Skeletal muscle satellite cell (primary cell): Measurements from ENCODE around the gene TBC1D30.
A peak's percentile ranks its signal among the peaks of the same experiment; 100 is the strongest.

Experiments used
- H3K27me3 ChIP-seq: 2 replicates; pipeline ENCODE4 v1.7.0; 2013; ENCODE audit warnings: low read length; ENCODE audit not compliant: control insufficient read depth, insufficient read depth
- H3K36me3 ChIP-seq: 2 replicates; pipeline ENCODE4 v1.7.0; 2013; ENCODE audit warnings: mild to moderate bottlenecking, control low read depth, low read length; ENCODE audit not compliant: insufficient read depth
- H3K4me1 ChIP-seq: 2 replicates; pipeline ENCODE4 v1.7.0; 2013; ENCODE audit warnings: low read length; ENCODE audit not compliant: control insufficient read depth, insufficient read depth
- H3K4me2 ChIP-seq: 2 replicates; pipeline ENCODE4 v1.7.0; 2013; ENCODE audit warnings: mild to moderate bottlenecking, low read length
- H3K4me3 ChIP-seq: 2 replicates; pipeline ENCODE4 v1.7.0; 2013; ENCODE audit warnings: low read length
- H3K9ac ChIP-seq: 2 replicates; pipeline ENCODE4 v1.7.0; 2013; ENCODE audit warnings: mild to moderate bottlenecking, low read depth, low read length, moderate library complexity
- H3K9me3 ChIP-seq: replicated peaks from 2 replicates; pipeline ENCODE4 v1.7.0; 2013; ENCODE audit warnings: mild to moderate bottlenecking, control low read depth, low read length

The TBC1D30 gene

GRCh38 chr12:64806593-64807460 lies 17.6 kb upstream of the TBC1D30 start:
- H3K9ac ChIP-seq: no peak overlapping the region
- H3K9me3 ChIP-seq: no peaks in the 10 kb centered on the region
- peaks cover 29% of the 10 kb centered on the region for H3K27me3 ChIP-seq
- no peak overlapping the region for H3K4me2 ChIP-seq
- no peak overlapping the region for H3K4me3 ChIP-seq
- H3K4me1 ChIP-seq: peaks cover 3% of the 10 kb centered on the region
- H3K36me3 ChIP-seq: no peaks in the 10 kb centered on the region

GRCh38 chr12:64808110-64808509 lies 16.3 kb upstream of the TBC1D30 start:
- H3K27me3 ChIP-seq: peaks cover 34% of the 10 kb centered on the region
- H3K4me2 ChIP-seq: no peak overlapping the region
- H3K4me1 ChIP-seq: no peaks in the 10 kb centered on the region
- no peak overlapping the region for H3K9ac ChIP-seq
- no peaks in the 10 kb centered on the region for H3K36me3 ChIP-seq
- no peak overlapping the region for H3K4me3 ChIP-seq
- no peaks in the 10 kb centered on the region for H3K9me3 ChIP-seq

DNA sequence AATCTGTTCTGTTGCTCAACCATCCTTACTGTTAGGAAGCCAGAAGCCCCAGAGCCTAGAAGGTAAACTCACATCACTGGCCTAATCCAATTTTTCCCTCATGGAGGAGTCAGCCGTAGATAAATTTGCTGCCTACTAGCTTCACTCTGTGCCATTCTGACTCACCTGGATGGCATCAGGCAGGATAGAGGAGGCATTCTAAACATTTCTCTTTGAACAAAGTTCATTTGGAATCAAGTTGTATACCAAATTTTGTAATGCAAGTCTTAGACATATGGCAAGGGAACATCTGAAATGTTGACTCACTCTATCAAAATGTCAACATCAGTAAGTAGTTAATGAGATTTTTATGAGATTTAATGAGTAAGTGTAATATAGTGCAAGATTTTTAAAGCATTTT lies 13.6 kb upstream of the TBC1D30 start:
- Histone ChIP-seq H3K4me3 (no peak overlapping the region), H3K4me2 (no peak overlapping the region), H3K9me3 (no peaks in the 10 kb centered on the region), H3K9ac (no peak overlapping the region), H3K36me3 (no peaks in the 10 kb centered on the region), H3K4me1 (no peaks in the 10 kb centered on the region), H3K27me3 (peaks cover 32% of the 10 kb centered on the region)

GRCh38 chr12:64813723-64814122 lies 10.7 kb upstream of the TBC1D30 start:
- Histone ChIP-seq H3K4me1 (peaks cover 7% of the 10 kb centered on the region), H3K27me3 (peaks cover 30% of the 10 kb centered on the region), H3K36me3 (no peaks in the 10 kb centered on the region), H3K4me2 (no peak overlapping the region), H3K9ac (no peak overlapping the region), H3K4me3 (no peak overlapping the region), H3K9me3 (no peaks in the 10 kb centered on the region)

DNA sequence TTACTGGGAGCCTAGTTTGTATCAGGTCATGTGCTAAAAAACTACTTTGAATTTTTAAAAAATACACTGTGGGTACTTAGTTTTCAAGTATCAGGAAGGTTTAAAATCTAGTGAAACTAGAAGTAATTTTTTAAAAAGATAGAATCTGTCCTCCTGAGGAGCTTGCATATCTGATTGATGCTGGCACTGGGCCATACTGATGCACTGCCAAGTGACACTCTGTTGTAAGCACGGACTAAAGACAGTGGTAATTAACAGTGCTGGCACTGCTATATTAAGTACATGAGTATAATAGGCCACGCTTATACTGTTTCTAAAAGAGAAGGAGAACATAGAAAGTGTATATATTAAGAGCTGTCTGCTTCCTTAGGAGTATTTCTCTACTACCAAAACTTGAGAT lies 10.0 kb upstream of the TBC1D30 start:
- Histone ChIP-seq H3K27me3 (peaks cover 30% of the 10 kb centered on the region), H3K9me3 (no peaks in the 10 kb centered on the region), H3K9ac (no peak overlapping the region), H3K36me3 (no peaks in the 10 kb centered on the region), H3K4me1 (peaks cover 7% of the 10 kb centered on the region), H3K4me3 (no peak overlapping the region), H3K4me2 (no peak overlapping the region)

DNA sequence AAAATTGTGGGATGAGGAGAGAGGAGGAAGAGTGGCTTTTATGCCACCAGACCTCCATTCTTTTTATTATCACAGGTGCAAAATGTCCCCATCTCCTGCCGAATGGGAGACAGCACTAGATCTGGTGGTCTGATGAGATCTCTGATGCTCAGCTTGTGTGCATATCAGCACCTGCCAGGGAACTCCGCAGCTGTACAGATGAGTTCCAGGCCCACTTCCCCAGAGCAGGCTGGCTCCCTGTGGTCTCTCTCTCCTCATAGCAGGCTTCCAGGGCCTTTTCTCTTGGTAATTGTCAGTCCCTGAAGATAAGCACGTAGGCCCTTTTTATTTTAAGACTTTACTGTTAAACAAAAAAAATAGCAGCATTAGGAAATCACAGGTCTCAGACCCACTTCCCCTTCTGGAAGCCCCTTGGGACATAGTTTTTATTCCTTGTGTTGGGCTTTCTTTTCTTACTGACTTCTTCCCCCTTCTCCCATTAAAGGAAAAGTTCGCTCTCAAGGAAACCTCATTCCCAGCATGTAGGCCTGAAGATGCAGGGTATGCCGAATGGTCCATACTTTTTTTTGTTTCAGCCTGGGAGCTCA lies 4.5 kb upstream of the TBC1D30 start:
- H3K4me1 ChIP-seq: peaks cover 15% of the 10 kb centered on the region
- no peak overlapping the region for H3K4me3 ChIP-seq
- H3K4me2 ChIP-seq: no peak overlapping the region
- H3K27me3 ChIP-seq: peaks cover 50% of the 10 kb centered on the region
- no peak overlapping the region for H3K9ac ChIP-seq
- H3K36me3 ChIP-seq: no peaks in the 10 kb centered on the region
- no peaks in the 10 kb centered on the region for H3K9me3 ChIP-seq

DNA sequence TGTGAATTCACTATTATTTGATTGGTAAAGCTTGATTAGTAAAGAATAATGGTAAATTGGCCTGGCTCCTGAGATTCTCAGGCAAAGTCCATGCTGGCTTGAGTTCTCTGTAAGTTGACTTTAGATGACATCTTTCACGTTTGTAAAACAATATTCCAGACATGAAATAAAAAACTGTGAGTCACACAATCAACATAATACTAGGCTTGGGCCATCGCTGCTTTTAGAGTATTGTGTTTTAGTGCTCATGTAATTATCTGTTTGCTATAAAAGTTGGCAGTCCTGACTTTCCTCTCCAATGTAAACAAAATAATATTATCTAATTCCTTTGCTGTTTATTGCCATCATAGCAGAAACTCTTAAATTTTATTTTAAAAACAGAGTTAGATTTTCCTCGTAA lies 3.9 kb upstream of the TBC1D30 start:
- Histone ChIP-seq H3K36me3 (no peaks in the 10 kb centered on the region), H3K9ac (no peak overlapping the region), H3K4me1 (peaks cover 19% of the 10 kb centered on the region), H3K27me3 (peaks cover 57% of the 10 kb centered on the region), H3K9me3 (no peaks in the 10 kb centered on the region), H3K4me2 (no peak overlapping the region), H3K4me3 (no peak overlapping the region)

DNA sequence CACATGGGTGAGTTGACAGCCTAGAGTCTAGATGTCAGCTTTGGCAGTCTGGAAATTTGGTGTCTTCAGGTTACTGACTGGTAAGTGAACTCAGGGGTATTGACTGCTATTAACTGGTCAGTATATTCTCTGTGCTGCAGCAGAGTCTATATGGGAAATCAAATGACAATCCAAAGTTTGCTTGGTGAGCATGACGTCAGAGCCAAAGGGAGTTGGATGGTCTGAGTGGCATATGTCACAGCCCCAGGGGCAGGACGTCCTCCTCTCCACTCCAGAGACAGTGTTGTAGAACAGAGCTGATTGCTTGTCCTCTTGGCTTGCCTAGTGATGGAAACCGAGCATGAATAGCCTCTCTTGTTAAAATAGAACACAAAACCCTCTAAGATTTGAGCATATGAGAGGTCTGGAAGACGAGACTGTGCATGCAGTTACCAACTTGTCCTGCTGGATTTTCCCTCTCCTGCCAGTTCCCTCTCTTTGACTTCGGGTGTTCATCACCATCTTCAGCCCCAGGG lies 3.3 kb upstream of the TBC1D30 start:
- Histone ChIP-seq H3K4me1 (peaks cover 19% of the 10 kb centered on the region), H3K9me3 (no peaks in the 10 kb centered on the region), H3K36me3 (no peaks in the 10 kb centered on the region), H3K27me3 (peaks cover 63% of the 10 kb centered on the region), H3K4me2 (no peak overlapping the region), H3K9ac (no peak overlapping the region), H3K4me3 (no peak overlapping the region)

DNA sequence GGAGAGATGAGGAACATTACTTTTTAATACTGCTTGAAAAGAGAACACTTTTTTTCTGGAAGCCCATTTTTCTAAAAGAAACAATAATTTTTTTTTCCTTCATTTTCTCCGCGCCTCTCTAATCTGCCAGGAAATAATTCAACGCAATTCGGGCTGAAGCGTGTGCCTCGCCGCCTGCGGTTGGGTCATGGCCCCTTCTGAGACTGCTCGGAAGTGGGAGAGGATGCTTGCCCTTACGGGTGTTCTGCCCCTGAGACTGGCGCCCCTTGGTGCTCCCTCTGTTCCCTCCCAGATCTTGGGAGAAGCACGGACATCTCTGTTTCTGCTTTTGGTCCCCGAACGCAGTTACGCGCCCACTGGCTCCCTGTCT lies 332 bp upstream of the TBC1D30 start:
- H3K36me3 ChIP-seq: no peaks in the 10 kb centered on the region
- peaks cover 78% of the 10 kb centered on the region for H3K27me3 ChIP-seq
- no peak overlapping the region for H3K9ac ChIP-seq

DNA sequence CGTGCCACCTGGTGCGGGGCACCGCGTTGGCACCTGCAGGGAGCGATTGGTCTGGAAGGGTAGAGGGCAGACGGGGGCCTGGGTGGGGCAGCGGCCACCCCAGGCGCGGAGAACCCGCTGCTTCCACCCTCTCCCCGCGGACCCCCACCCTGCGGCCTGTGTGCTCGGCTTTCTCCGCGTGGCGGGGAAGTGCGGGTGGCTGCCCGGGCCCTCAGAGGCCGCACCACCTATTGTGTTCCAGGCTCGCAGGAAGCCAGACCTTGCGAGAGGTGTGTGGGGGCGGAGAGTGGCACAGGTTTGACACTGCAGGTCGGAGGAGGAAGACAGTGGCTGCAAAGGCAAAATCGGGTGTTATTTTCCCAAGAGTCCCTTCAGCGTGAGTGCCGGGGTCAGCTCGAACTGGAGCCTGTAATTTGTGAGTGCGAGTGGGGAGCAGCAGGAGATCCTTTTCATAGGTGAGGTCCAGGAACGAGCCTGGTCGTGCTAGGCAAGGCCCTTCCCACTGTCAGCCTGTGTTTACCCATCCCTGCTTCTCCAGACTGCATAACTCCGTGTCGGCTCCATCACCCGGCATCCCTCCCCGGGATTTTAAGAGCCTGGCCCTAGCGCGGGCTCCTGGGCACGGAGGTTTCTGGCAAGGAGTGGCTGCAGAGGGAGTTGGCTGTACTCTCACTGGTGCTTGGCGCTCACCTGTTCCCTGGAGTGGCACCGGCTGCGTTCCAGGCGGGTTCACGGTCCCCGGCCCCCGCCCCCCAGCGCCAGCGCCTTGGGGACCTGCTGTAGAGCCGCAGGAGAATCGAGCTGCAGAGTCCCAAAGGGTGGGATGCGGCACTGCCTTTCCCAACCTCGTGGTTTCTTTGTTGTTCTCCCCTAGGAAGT lies 935 bp downstream of the TBC1D30 start:
- no peaks in the 10 kb centered on the region for H3K9me3 ChIP-seq
- H3K4me3 ChIP-seq: peak overlapping the region; percentile 63
- H3K27me3 ChIP-seq: peaks cover 79% of the 10 kb centered on the region
- H3K4me2 ChIP-seq: peak overlapping the region; percentile 87
- no peak overlapping the region for H3K9ac ChIP-seq
- H3K36me3 ChIP-seq: no peaks in the 10 kb centered on the region
- peaks cover 11% of the 10 kb centered on the region for H3K4me1 ChIP-seq

More for the DNA sequence above, 332 bp upstream of the TBC1D30 start:
- H3K4me1 ChIP-seq: peaks cover 11% of the 10 kb centered on the region
- peak overlapping the region; percentile 63 for H3K4me3 ChIP-seq
- H3K4me2 ChIP-seq: peak overlapping the region; percentile 87
- H3K9me3 ChIP-seq: no peaks in the 10 kb centered on the region

- H3K9ac ChIP-seq: no peak overlapping the region
- peaks cover 11% of the 10 kb centered on the region for H3K4me1 ChIP-seq
- H3K27me3 ChIP-seq: peaks cover 81% of the 10 kb centered on the region
- H3K4me3 ChIP-seq: no peak overlapping the region
- H3K36me3 ChIP-seq: no peaks in the 10 kb centered on the region
- no peak overlapping the region for H3K4me2 ChIP-seq
- no peaks in the 10 kb centered on the region for H3K9me3 ChIP-seq
Observed at GRCh38 chr12:64826234-64826633, 1.8 kb downstream of the TBC1D30 start.
